ENCODE results near the gene FGF3. TPM values are rescaled to one million over a fixed set of nuclear protein-coding genes. Genes with fewer than 3 reads are reported as not detected.

FGF3 gene
- total RNA-seq, 1 donor from 2014 or later: not detected

GRCh38 chr11:69825037-69825834, 6.0 kb upstream of the FGF3 start:
- no peak for DNase-seq (ENCODE audit: low read depth, low spot score)

GRCh38 chr11:69823641-69824265, 4.5 kb upstream of the FGF3 start:
- no peak for DNase-seq (ENCODE audit: low read depth, low spot score)

- DNase-seq (ENCODE audit: low read depth, low spot score): no peak
Observed at GRCh38 chr11:69822676-69823494, 3.7 kb upstream of the FGF3 start.

- no peak for DNase-seq (ENCODE audit: low read depth, low spot score)
Observed at GRCh38 chr11:69821511-69822040, 2.4 kb upstream of the FGF3 start.

GRCh38 chr11:69820441-69820840, 1.2 kb upstream of the FGF3 start:
- no peak for DNase-seq (ENCODE audit: low read depth, low spot score)

- DNase-seq (ENCODE audit: low read depth, low spot score): no peak
Observed at GRCh38 chr11:69819541-69820070, 390 bp upstream of the FGF3 start.

GRCh38 chr11:69818231-69818602, 999 bp downstream of the FGF3 start:
- no peak for DNase-seq (ENCODE audit: low read depth, low spot score)

- no peak for DNase-seq (ENCODE audit: low read depth, low spot score)
Observed at GRCh38 chr11:69817265-69818230, 1.7 kb downstream of the FGF3 start.

GRCh38 chr11:69816671-69817070, 2.5 kb downstream of the FGF3 start:
- DNase-seq (ENCODE audit: low read depth, low spot score): no peak

GRCh38 chr11:69815973-69816372, 3.2 kb downstream of the FGF3 start:
- DNase-seq (ENCODE audit: low read depth, low spot score): no peak

- DNase-seq (ENCODE audit: low read depth, low spot score): no peak
Observed at GRCh38 chr11:69814902-69815301, 4.3 kb downstream of the FGF3 start.

GRCh38 chr11:69814411-69814810, 4.8 kb downstream of the FGF3 start:
- no peak for DNase-seq (ENCODE audit: low read depth, low spot score)

GRCh38 chr11:69813839-69814238, 5.4 kb downstream of the FGF3 start:
- no peak for DNase-seq (ENCODE audit: low read depth, low spot score)

- DNase-seq (ENCODE audit: low read depth, low spot score): no peak
Observed at GRCh38 chr11:69812946-69813345, 6.3 kb downstream of the FGF3 start.

GRCh38 chr11:69812256-69812655, 7.0 kb downstream of the FGF3 start:
- DNase-seq (ENCODE audit: low read depth, low spot score): no peak

GRCh38 chr11:69811431-69811830, 7.8 kb downstream of the FGF3 start:
- DNase-seq (ENCODE audit: low read depth, low spot score): no peak

GRCh38 chr11:69810289-69811118, 8.7 kb downstream of the FGF3 start:
- no peak for DNase-seq (ENCODE audit: low read depth, low spot score)

- DNase-seq (ENCODE audit: low read depth, low spot score): no peak
Observed at GRCh38 chr11:69808667-69809086, 10.5 kb downstream of the FGF3 start.

- DNase-seq (ENCODE audit: low read depth, low spot score): no peak
Observed at GRCh38 chr11:69807106-69807815, 12.0 kb downstream of the FGF3 start.
